GM12878 (cell line): ENCODE results near the gene BAG3. TPM values are rescaled to one million over a fixed set of nuclear protein-coding genes. Genes with fewer than 3 reads are reported as not detected.
"Not testable (repeated sequence)": the region's sequence is repeated elsewhere in the genome, so short reads cannot be mapped to it uniquely, and the experiment has no call there.

Experiments used
- ATAC-seq: fragments of 200-7000 bp; cut with Tn5 transposase; 3 replicates; pipeline ENCODE4 v1.9.1; 2020; ENCODE audit warnings: mild to moderate bottlenecking, moderate library complexity
- BruUV-seq: library from RNA; stranded (reverse); fragments of 400-500 nt; replicated peaks from 2 replicates; lab custom pipeline; 2021; lab: Mats Ljungman, UMichigan
- CTCF ChIA-PET: fragments of 300-600 bp; sonication (Branson Sonifier 250); formaldehyde crosslinking; extraction: SDS; loops from one replicate; lab custom pipeline; 2021; ENCODE audit warnings: inconsistent platforms; lab: Yijun Ruan, JAX
- POLR2A ChIA-PET: fragments of 350-600 bp; formaldehyde crosslinking; extraction: SDS; loops from one replicate; lab custom pipeline; 2021; ENCODE audit warnings: inconsistent platforms; lab: Charles Lee
- RAD21 ChIA-PET: fragments of 300-600 bp; sonication (Branson Sonifier 250); formaldehyde crosslinking; loops from one replicate; lab custom pipeline; 2023; ENCODE audit warnings: antibody characterized with exemption; ENCODE audit not compliant: unreplicated experiment; lab: Charles Lee
- SMC1A ChIA-PET: fragments of 300-600 bp; sonication (Branson Sonifier 250); formaldehyde crosslinking; loops from one replicate; lab custom pipeline; 2023; ENCODE audit not compliant: unreplicated experiment, uncharacterized antibody; lab: Charles Lee
- DNase-seq: peaks from one replicate; pipeline ENCODE4 v3.0.0-alpha.2; 2011; ENCODE audit warnings: low read depth, low spot score
- FAIRE-seq: peaks from 3 replicates; lab custom pipeline; 2011; peaks lifted over from hg19 to GRCh38; lab: Jason Lieb, UNC
- H2AFZ ChIP-seq: 2 replicates; pipeline ENCODE4 v1.6.0; 2011; ENCODE audit warnings: low read depth, low read length, control low read depth; ENCODE audit not compliant: control insufficient read depth
- H3K27ac ChIP-seq: 2 replicates; pipeline ENCODE4 v1.5.1; 2011; ENCODE audit warnings: control low read depth; ENCODE audit not compliant: control insufficient read depth, insufficient read depth
- H3K27me3 ChIP-seq, 2 experiments: replicated peaks in 1 of 2; 2 replicates each; pipeline versions ENCODE4 v1.6.0 to v1.6.1; 2011; ENCODE audit warnings: low read length in 1 of 2; ENCODE audit not compliant: control insufficient read depth in 2 of 2, insufficient read depth in 2 of 2
- H3K36me3 ChIP-seq, 2 experiments: 2 replicates each; pipeline ENCODE4 v1.5.1; 2011; ENCODE audit warnings: low read length in 1 of 2; ENCODE audit not compliant: control insufficient read depth in 2 of 2, insufficient read depth in 2 of 2
- H3K4me1 ChIP-seq: 2 replicates; pipeline ENCODE4 v1.6.1; 2011; ENCODE audit warnings: mild to moderate bottlenecking, low read length, moderate library complexity, mixed read lengths; ENCODE audit not compliant: control insufficient read depth, insufficient read depth
- H3K4me2 ChIP-seq: 2 replicates; pipeline ENCODE4 v1.6.0; 2011; ENCODE audit warnings: control low read depth; ENCODE audit not compliant: control insufficient read depth, insufficient read depth
- H3K4me3 ChIP-seq: fragments of 200-600 bp; sonication (generic); 2 replicates; pipeline ENCODE4 v1.5.1; 2016
- H3K79me2 ChIP-seq: 2 replicates; pipeline ENCODE4 v1.6.0; 2011; ENCODE audit warnings: low read length; ENCODE audit not compliant: control insufficient read depth, insufficient read depth
- H3K9ac ChIP-seq: 2 replicates; pipeline ENCODE4 v1.8.0; 2011; ENCODE audit warnings: low read length, control low read depth, mixed read lengths; ENCODE audit not compliant: control insufficient read depth, insufficient read depth
- H3K9me3 ChIP-seq: replicated peaks from 3 replicates; pipeline ENCODE4 v1.5.1; 2011; ENCODE audit warnings: mild to moderate bottlenecking, low read length; ENCODE audit not compliant: control insufficient read depth, insufficient read depth
- H4K20me1 ChIP-seq: 2 replicates; pipeline ENCODE4 v1.6.0; 2011; ENCODE audit not compliant: control insufficient read depth, insufficient read depth
- ATF7 ChIP-seq: fragments of 450-650 bp; IDR thresholded peaks from 2 replicates; pipeline ENCODE4 v1.6.1; 2016; ENCODE audit warnings: low read depth, mild to moderate bottlenecking
- CBX5 ChIP-seq: sonication (generic); IDR thresholded peaks from 2 replicates; pipeline ENCODE4 v1.6.1; 2016; ENCODE audit warnings: low read depth, moderate library complexity, mild to moderate bottlenecking, inconsistent platforms
- CHD2 ChIP-seq: IDR thresholded peaks from 2 replicates; pipeline ENCODE4 v1.6.1; 2011; ENCODE audit warnings: low read depth, low read length, improper control_type of control experiment, borderline replicate concordance
- FOXM1 ChIP-seq: IDR thresholded peaks from 2 replicates; pipeline ENCODE4 v1.6.1; 2012; ENCODE audit warnings: low read depth, mild to moderate bottlenecking, inconsistent platforms, low read length, moderate library complexity
- IKZF2 ChIP-seq, 2 experiments: fragments of 450-650 bp; IDR thresholded peaks; 2 replicates each; pipeline ENCODE4 v1.6.1; 2017; ENCODE audit warnings: mild to moderate bottlenecking in 2 of 2, moderate library complexity in 2 of 2
- MTA2 ChIP-seq: fragments of 450-650 bp; IDR thresholded peaks from 2 replicates; pipeline ENCODE4 v1.6.1; 2016; ENCODE audit warnings: low read depth, mild to moderate bottlenecking, moderate library complexity
- RELA ChIP-seq: fragments of 450-650 bp; IDR thresholded peaks from 2 replicates; pipeline ENCODE4 v1.8.0; 2014; ENCODE audit warnings: borderline replicate concordance; ENCODE audit not compliant: partially characterized antibody
- SKIL ChIP-seq: fragments of 450-650 bp; IDR thresholded peaks from 2 replicates; pipeline ENCODE4 v1.6.1; 2017; ENCODE audit warnings: mild to moderate bottlenecking, low read depth, inconsistent platforms; ENCODE audit not compliant: poor library complexity, severe bottlenecking
- SPI1 ChIP-seq: IDR thresholded peaks from 2 replicates; pipeline ENCODE4 v1.6.1; 2011; ENCODE audit warnings: low read depth, mild to moderate bottlenecking, low read length, moderate library complexity, borderline replicate concordance; ENCODE audit not compliant: insufficient read depth
- ZNF687 ChIP-seq: fragments of 450-650 bp; IDR thresholded peaks from 2 replicates; pipeline ENCODE4 v1.6.1; 2017; ENCODE audit warnings: mild to moderate bottlenecking, moderate library complexity
- WGBS: methylation state at CpG from one replicate; pipeline ENCODE4 v1.1.6; 2016; ENCODE audit warnings: low lambda C conversion rate; ENCODE audit not compliant: insufficient replicate concordance, insufficient coverage; ENCODE audit errors: missing lambda C conversion rate; 5-methylcytosine and 5-hydroxymethylcytosine counted together
- in situ Hi-C: fragments of 300-500 bp; cut with MboI; formaldehyde crosslinking; loops from 9 replicates; pipeline ENCODE4 v1.14.3; 2018; ENCODE audit warnings: mixed read lengths
- intact Hi-C: fragments of 100-400 bp; cut with micrococcal nuclease; formaldehyde crosslinking; loops from one replicate; pipeline ENCODE4 v1.14.2; 2022; ENCODE audit not compliant: unreplicated experiment
- polyA plus RNA-seq, 11 experiments: library from polyadenylated mRNA; depleted of rRNA in 4 of 11; unstranded in 6 of 11; stranded (reverse) in 5 of 11; fragments of >200 nt; fragmentation: Nextera tagmentation in 4 of 11; fragmentation: Illumina TruSeq in 1 of 11; extraction: Ambion mirVana in 4 of 11; extraction: Trizol in 1 of 11; gene quantifications; 1 replicate in 1 of 11; 2 replicates in 10 of 11; pipeline versions ENCODE4 v1.2.1 to v1.2.3, GENCODE V29; 2011 to 2016; ENCODE audit warnings: inconsistent platforms in 2 of 11, missing spikeins in 2 of 11, low read depth in 1 of 11
- total RNA-seq, 4 experiments: library from RNA; depleted of rRNA in 3 of 4; stranded (reverse); fragments of >200 nt in 3 of 4; fragmentation: Illumina TruSeq in 1 of 4; extraction: Trizol in 1 of 4; gene quantifications; 2 replicates each; pipeline versions ENCODE4 v1.2.1 to v1.2.3, GENCODE V29; 2013 to 2021
- TF ChIP-seq, protein P1 (sequence below): IDR thresholded peaks from 2 replicates; pipeline ENCODE4 v1.6.1; 2012; ENCODE audit warnings: low read length, inconsistent platforms
- TF ChIP-seq, protein P2 (sequence below): fragments of 450-650 bp; IDR thresholded peaks from 2 replicates; pipeline ENCODE4 v1.6.1; 2018; ENCODE audit warnings: mild to moderate bottlenecking, low read depth, moderate library complexity; ENCODE audit not compliant: partially characterized antibody

BAG3 gene
- total and polyA plus RNA-seq, 10 of the 15 experiments (the other 5 are each of a cell fraction or from before 2014, with no cell fraction given) = 0.71 to 14.1 (median 4.3) TPM

GRCh38 chr10:119707331-119707730 lies 56.2 kb downstream of the BAG3 start:
- H3K27me3 ChIP-seq, H3K36me3 ChIP-seq, intact Hi-C loops, ATAC-seq, in situ Hi-C loops, H3K9ac ChIP-seq, DNase-seq, FAIRE-seq, H2AFZ ChIP-seq, H3K4me3 ChIP-seq, H4K20me1 ChIP-seq, H3K79me2 ChIP-seq, BruUV-seq, H3K4me2 ChIP-seq: not testable (repeated sequence)
- CTCF ChIA-PET = interaction anchor here (0.6 to 4.2 kb wide), 6 partner anchors 12 to 20 kb away, joined by 3 to 43 read pairs (median 12); partner anchors contain the start of gene INPP5F
- SMC1A ChIA-PET = interaction anchor here (0.9 to 9.6 kb wide), 5 partner anchors 9 to 152 kb away, joined by 3 to 165 read pairs (median 12); partner anchors contain the start of gene INPP5F
- RAD21 ChIA-PET = interaction anchor here (1.1 to 9.5 kb wide), 4 partner anchors 10 to 152 kb away, joined by 4 to 143 read pairs (median 7); partner anchors contain the start of gene INPP5F
- H3K27ac ChIP-seq = peak overlapping the region; percentile 61
- H3K4me1 ChIP-seq = peaks cover 63% of the 10 kb centered on the region
- H3K9me3 ChIP-seq = peaks cover 35% of the 10 kb centered on the region
- POLR2A ChIA-PET = interaction anchor here (0.6 to 6.5 kb wide), 3 partner anchors 11 to 19 kb away, joined by 3 to 85 read pairs (median 4); partner anchors contain the start of gene INPP5F
- WGBS = 2% methylated on average over 5 of the region's 5 CpGs
- TF ChIP-seq ATF7 (0 out of 2 replicates have a peak, but pooled peaks have one; percentile 48), MTA2 (peak; percentile 73; the same call in 1 of the 2 replicates), FOXM1 (peak; percentile 75; the same call in 1 of the 2 replicates), SKIL (peak; percentile 87), CHD2 (peak; percentile 44; the same call in 1 of the 2 replicates), ZNF687 (peak; percentile 90), IKZF2 (IDR thresholded peaks at IDR 0.05) (peak; percentile 65 to 79; a peak in 3 of 4 replicates), RELA (peak; percentile 57), CBX5 (0 out of 2 replicates have a peak, but pooled peaks have one; percentile 79), SPI1 (0 out of 2 replicates have a peak, but pooled peaks have one; percentile 13)
- TF ChIP-seq, protein P1, sequence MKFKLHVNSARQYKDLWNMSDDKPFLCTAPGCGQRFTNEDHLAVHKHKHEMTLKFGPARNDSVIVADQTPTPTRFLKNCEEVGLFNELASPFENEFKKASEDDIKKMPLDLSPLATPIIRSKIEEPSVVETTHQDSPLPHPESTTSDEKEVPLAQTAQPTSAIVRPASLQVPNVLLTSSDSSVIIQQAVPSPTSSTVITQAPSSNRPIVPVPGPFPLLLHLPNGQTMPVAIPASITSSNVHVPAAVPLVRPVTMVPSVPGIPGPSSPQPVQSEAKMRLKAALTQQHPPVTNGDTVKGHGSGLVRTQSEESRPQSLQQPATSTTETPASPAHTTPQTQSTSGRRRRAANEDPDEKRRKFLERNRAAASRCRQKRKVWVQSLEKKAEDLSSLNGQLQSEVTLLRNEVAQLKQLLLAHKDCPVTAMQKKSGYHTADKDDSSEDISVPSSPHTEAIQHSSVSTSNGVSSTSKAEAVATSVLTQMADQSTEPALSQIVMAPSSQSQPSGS = peak; percentile 70
- TF ChIP-seq, protein P2, sequence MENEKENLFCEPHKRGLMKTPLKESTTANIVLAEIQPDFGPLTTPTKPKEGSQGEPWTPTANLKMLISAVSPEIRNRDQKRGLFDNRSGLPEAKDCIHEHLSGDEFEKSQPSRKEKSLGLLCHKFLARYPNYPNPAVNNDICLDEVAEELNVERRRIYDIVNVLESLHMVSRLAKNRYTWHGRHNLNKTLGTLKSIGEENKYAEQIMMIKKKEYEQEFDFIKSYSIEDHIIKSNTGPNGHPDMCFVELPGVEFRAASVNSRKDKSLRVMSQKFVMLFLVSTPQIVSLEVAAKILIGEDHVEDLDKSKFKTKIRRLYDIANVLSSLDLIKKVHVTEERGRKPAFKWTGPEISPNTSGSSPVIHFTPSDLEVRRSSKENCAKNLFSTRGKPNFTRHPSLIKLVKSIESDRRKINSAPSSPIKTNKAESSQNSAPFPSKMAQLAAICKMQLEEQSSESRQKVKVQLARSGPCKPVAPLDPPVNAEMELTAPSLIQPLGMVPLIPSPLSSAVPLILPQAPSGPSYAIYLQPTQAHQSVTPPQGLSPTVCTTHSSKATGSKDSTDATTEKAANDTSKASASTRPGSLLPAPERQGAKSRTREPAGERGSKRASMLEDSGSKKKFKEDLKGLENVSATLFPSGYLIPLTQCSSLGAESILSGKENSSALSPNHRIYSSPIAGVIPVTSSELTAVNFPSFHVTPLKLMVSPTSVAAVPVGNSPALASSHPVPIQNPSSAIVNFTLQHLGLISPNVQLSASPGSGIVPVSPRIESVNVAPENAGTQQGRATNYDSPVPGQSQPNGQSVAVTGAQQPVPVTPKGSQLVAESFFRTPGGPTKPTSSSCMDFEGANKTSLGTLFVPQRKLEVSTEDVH = peak; percentile 29
